ENCODE results near the gene HNRNPA3. TPM values are rescaled to one million over a fixed set of nuclear protein-coding genes. Genes with fewer than 3 reads are reported as not detected.

Gene HNRNPA3
- total RNA-seq, 2 experiments from 2014 or later: 292 to 308 TPM

- POLR2A ChIA-PET: interaction anchor here (0.6 to 6.8 kb wide), 6 partner anchors 9 to 47 kb away, joined by 3 to 63 read pairs (median 9); no protein-coding TSS in a partner anchor
- H3K4me3 Mint-ChIP-seq: peak overlapping the region; percentile 90
- H3K27me3 Mint-ChIP-seq: no peaks in the 10 kb centered on the region
- DNase-seq (no peak), ATAC-seq (no peak)
- CTCF ChIA-PET: interaction anchor here (1.0 to 7.1 kb wide), 2 partner anchors 96 to 155 kb away, joined by 5 to 67 read pairs; no protein-coding TSS in a partner anchor
- peaks cover 55% of the 10 kb centered on the region for H3K36me3 Mint-ChIP-seq (ENCODE audit: low read depth)
- peak overlapping the region; percentile 96 for H3K27ac Mint-ChIP-seq
- no peak for TF ChIP-seq CTCF (IDR thresholded peaks at IDR 0.05)
- peaks cover 6% of the 10 kb centered on the region for H3K9me3 Mint-ChIP-seq
- intact Hi-C loops (cut with micrococcal nuclease): loop anchor here (2.0 to 5.0 kb wide), 3 partner anchors 34 to 71 kb away; no protein-coding TSS in a partner anchor
- peaks cover 58% of the 10 kb centered on the region for H3K4me1 Mint-ChIP-seq (ENCODE audit: low read depth)
These were observed 48.8 kb downstream of the HNRNPA3 start for GRCh38 chr2:177261116-177262060.

GRCh38 chr2:177262092-177262491 is 49.5 kb downstream of the HNRNPA3 start:
- CTCF ChIA-PET: interaction anchor here (3.3 to 7.1 kb wide), 4 partner anchors 8 to 97 kb away, joined by 33 to 67 read pairs (median 50); no protein-coding TSS in a partner anchor
- intact Hi-C loops (cut with micrococcal nuclease): loop anchor here (2.0 to 5.0 kb wide), 3 partner anchors 35 to 70 kb away; no protein-coding TSS in a partner anchor
- Mint-ChIP-seq H3K27ac (peak overlapping the region; percentile 96), H3K9me3 (peaks cover 6% of the 10 kb centered on the region), H3K4me3 (peak overlapping the region; percentile 90), H3K27me3 (no peaks in the 10 kb centered on the region), H3K4me1 (ENCODE audit: low read depth) (peaks cover 58% of the 10 kb centered on the region), H3K36me3 (ENCODE audit: low read depth) (peaks cover 51% of the 10 kb centered on the region)
- no peak for TF ChIP-seq CTCF (IDR thresholded peaks at IDR 0.05)
- POLR2A ChIA-PET: interaction anchor here (2.4 to 6.8 kb wide), 4 partner anchors 10 to 50 kb away, joined by 12 to 63 read pairs (median 47); partner anchors contain the start of gene HNRNPA3
- ATAC-seq (no peak), DNase-seq (no peak)

- H3K36me3 Mint-ChIP-seq (ENCODE audit: low read depth): peaks cover 42% of the 10 kb centered on the region
- H3K27ac Mint-ChIP-seq: peak overlapping the region; percentile 96
These were observed 50.4 kb downstream of the HNRNPA3 start for GRCh38 chr2:177262958-177263450.

More at GRCh38 chr2:177262958-177263450, 50.4 kb downstream of the HNRNPA3 start:
- Mint-ChIP-seq H3K4me3 (peak overlapping the region; percentile 90), H3K9me3 (peaks cover 4% of the 10 kb centered on the region), H3K4me1 (ENCODE audit: low read depth) (peaks cover 56% of the 10 kb centered on the region), H3K27me3 (no peaks in the 10 kb centered on the region)
- TF ChIP-seq CTCF (IDR thresholded peaks at IDR 0.05): no peak
- POLR2A ChIA-PET: interaction anchor here (0.6 to 6.8 kb wide), 27 partner anchors 10 to 1158 kb away, joined by 3 to 103 read pairs (median 14); partner anchors contain the start of genes AGPS and HNRNPA3
- ATAC-seq: no peak
- CTCF ChIA-PET: interaction anchor here (0.7 to 7.1 kb wide), 21 partner anchors 9 to 153 kb away, joined by 3 to 67 read pairs (median 11); partner anchors contain the start of gene HNRNPA3
- intact Hi-C loops (cut with micrococcal nuclease): loop anchor here (2.0 to 5.0 kb wide), 3 partner anchors 34 to 69 kb away; no protein-coding TSS in a partner anchor
- no peak for DNase-seq

Data from activated CD8-positive, alpha-beta T cell treated with anti-CD3 and anti-CD28 coated beads for 36 hours (primary cell).